ENCODE data around the gene PROM1. TPM values are rescaled to one million over a fixed set of nuclear protein-coding genes. Genes with fewer than 3 reads are reported as not detected.

PROM1 gene
- polyA plus RNA-seq, 4 donors, result 31.9 to 44.8 (median 39.3) TPM

- no peak for DNase-seq (ENCODE audit: low read depth in 4 of 4, low spot score in 3 of 4)
Measured at GRCh38 chr4:15958562-15958961, 125.3 kb downstream of the PROM1 start.

- DNase-seq (ENCODE audit: low read depth in 4 of 4, low spot score in 3 of 4), result peak in 1 of 4 donors; percentile 22
Measured at GRCh38 chr4:15956179-15956850, 127.5 kb downstream of the PROM1 start.

- DNase-seq (ENCODE audit: low read depth in 4 of 4, low spot score in 3 of 4), result no peak
Measured at GRCh38 chr4:15955670-15956069, 128.2 kb downstream of the PROM1 start.

- DNase-seq (ENCODE audit: low read depth in 4 of 4, low spot score in 3 of 4), result no peak
Measured at GRCh38 chr4:15953625-15954024, 130.2 kb downstream of the PROM1 start.

GRCh38 chr4:15951781-15952180 is 132.0 kb downstream of the PROM1 start:
- DNase-seq (ENCODE audit: low read depth in 4 of 4, low spot score in 3 of 4), result no peak

- no peak for DNase-seq (ENCODE audit: low read depth in 4 of 4, low spot score in 3 of 4)
Measured at GRCh38 chr4:15948826-15949225, 135.0 kb downstream of the PROM1 start.

- no peak for DNase-seq (ENCODE audit: low read depth in 4 of 4, low spot score in 3 of 4)
Measured at GRCh38 chr4:15947684-15948083, 136.1 kb downstream of the PROM1 start.

GRCh38 chr4:15945516-15945915 is 138.3 kb downstream of the PROM1 start:
- no peak for DNase-seq (ENCODE audit: low read depth in 4 of 4, low spot score in 3 of 4)

- no peak for DNase-seq (ENCODE audit: low read depth in 4 of 4, low spot score in 3 of 4)
Measured at GRCh38 chr4:15944895-15945294, 138.9 kb downstream of the PROM1 start.

GRCh38 chr4:15942283-15942682 is 141.5 kb downstream of the PROM1 start:
- no peak for DNase-seq (ENCODE audit: low read depth in 4 of 4, low spot score in 3 of 4)

GRCh38 chr4:15938640-15939039 is 145.2 kb downstream of the PROM1 start, which contains the start of gene FGFBP1:
Gene FGFBP1 (minus strand): TSS chr4:15938740. CDS start chr4:15936632, 2,108 bp downstream.
- DNase-seq (ENCODE audit: low read depth in 4 of 4, low spot score in 3 of 4), result no peak

GRCh38 chr4:15938182-15938581 is 145.6 kb downstream of the PROM1 start:
- DNase-seq (ENCODE audit: low read depth in 4 of 4, low spot score in 3 of 4), result no peak

- no peak for DNase-seq (ENCODE audit: low read depth in 4 of 4, low spot score in 3 of 4)
Measured at GRCh38 chr4:15936495-15936894, 147.3 kb downstream of the PROM1 start.

- DNase-seq (ENCODE audit: low read depth in 4 of 4, low spot score in 3 of 4), result no peak
Measured at GRCh38 chr4:15935504-15936402, 148.1 kb downstream of the PROM1 start.

- no peak for DNase-seq (ENCODE audit: low read depth in 4 of 4, low spot score in 3 of 4)
Measured at GRCh38 chr4:15934259-15934658, 149.6 kb downstream of the PROM1 start.

GRCh38 chr4:15931451-15932210 is 152.2 kb downstream of the PROM1 start:
- no peak for DNase-seq (ENCODE audit: low read depth in 4 of 4, low spot score in 3 of 4)

GRCh38 chr4:15930314-15930713 is 153.5 kb downstream of the PROM1 start:
- no peak for DNase-seq (ENCODE audit: low read depth in 4 of 4, low spot score in 3 of 4)

GRCh38 chr4:15929540-15929939 is 154.3 kb downstream of the PROM1 start:
- no peak for DNase-seq (ENCODE audit: low read depth in 4 of 4, low spot score in 3 of 4)

GRCh38 chr4:15928883-15929282 is 154.9 kb downstream of the PROM1 start:
- no peak for DNase-seq (ENCODE audit: low read depth in 4 of 4, low spot score in 3 of 4)

- DNase-seq (ENCODE audit: low read depth in 4 of 4, low spot score in 3 of 4), result no peak
Measured at GRCh38 chr4:15926486-15926885, 157.3 kb downstream of the PROM1 start.

GRCh38 chr4:15925830-15926229 is 158.0 kb downstream of the PROM1 start:
- no peak for DNase-seq (ENCODE audit: low read depth in 4 of 4, low spot score in 3 of 4)
